ENCODE results near the gene CHPF. TPM values are rescaled to one million over a fixed set of nuclear protein-coding genes. Genes with fewer than 3 reads are reported as not detected.

Gene CHPF
- total RNA-seq, 4 donors from 2014 or later: 19.0 to 122 (median 90.5) TPM

DNA sequence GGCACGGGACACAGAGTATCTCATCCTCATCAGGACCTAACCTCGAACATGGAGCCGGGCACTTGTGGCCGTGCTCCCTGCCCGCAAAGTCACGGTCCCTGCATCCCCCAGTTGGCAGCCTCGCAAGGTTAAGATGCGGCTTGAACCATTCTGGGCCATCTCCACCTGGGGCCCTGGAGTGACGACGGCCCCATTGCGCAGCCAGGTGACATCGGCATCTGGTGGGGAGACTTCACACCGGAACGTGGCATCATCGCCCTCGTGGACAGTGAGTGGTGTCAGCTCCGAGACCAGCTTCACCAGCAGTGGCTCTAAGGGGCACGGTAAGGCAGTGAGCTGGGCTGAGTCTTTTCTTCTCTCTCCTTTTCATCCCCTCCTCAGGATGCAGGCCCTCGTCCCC lies 12.8 kb upstream of the CHPF start:
- Histone ChIP-seq H3K36me3 (no peaks in the 10 kb centered on the region), H3K27ac (no peak overlapping the region), H3K27me3 (no peaks in the 10 kb centered on the region), H3K4me1 (peaks cover 0 to 16% (median 4%) of the 10 kb centered on the region in 4 donors), H3K9me3 (peaks cover 0 to 4% (median 0%) of the 10 kb centered on the region in 4 donors), H3K4me3 (no peak overlapping the region)
- DNase-seq: no peak
- TF ChIP-seq, protein P1, sequence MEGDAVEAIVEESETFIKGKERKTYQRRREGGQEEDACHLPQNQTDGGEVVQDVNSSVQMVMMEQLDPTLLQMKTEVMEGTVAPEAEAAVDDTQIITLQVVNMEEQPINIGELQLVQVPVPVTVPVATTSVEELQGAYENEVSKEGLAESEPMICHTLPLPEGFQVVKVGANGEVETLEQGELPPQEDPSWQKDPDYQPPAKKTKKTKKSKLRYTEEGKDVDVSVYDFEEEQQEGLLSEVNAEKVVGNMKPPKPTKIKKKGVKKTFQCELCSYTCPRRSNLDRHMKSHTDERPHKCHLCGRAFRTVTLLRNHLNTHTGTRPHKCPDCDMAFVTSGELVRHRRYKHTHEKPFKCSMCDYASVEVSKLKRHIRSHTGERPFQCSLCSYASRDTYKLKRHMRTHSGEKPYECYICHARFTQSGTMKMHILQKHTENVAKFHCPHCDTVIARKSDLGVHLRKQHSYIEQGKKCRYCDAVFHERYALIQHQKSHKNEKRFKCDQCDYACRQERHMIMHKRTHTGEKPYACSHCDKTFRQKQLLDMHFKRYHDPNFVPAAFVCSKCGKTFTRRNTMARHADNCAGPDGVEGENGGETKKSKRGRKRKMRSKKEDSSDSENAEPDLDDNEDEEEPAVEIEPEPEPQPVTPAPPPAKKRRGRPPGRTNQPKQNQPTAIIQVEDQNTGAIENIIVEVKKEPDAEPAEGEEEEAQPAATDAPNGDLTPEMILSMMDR (IDR thresholded peaks at IDR 0.05): no peak
- no peak for TF ChIP-seq POLR2A (IDR thresholded peaks at IDR 0.05)

DNA sequence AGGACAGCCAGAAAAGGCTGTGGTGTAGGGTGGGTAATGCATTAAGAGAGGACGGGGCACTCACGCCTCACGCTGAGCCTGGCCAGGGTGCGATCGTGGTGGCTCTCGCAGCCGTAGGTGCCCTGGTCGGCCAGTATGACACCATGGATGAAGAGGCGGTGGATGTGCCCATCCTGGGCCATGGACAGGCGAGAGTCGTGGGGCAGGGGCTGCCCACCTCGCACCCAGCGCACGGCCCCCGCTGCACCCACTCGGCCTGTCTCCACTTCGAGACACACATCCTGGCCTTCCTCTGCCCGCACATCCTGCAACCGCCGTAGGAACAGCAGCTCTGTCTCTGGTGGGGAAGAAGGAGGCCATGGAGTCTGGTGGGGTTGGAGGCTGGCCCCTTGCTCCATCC lies 12.3 kb upstream of the CHPF start:
- H3K9me3 ChIP-seq: peaks cover 0 to 4% (median 0%) of the 10 kb centered on the region in 4 donors
- H3K36me3 ChIP-seq: no peaks in the 10 kb centered on the region
- no peaks in the 10 kb centered on the region for H3K27me3 ChIP-seq
- TF ChIP-seq, protein P1 (IDR thresholded peaks at IDR 0.05): no peak
- no peak for TF ChIP-seq POLR2A (IDR thresholded peaks at IDR 0.05)
- H3K4me1 ChIP-seq: peaks cover 0 to 16% (median 4%) of the 10 kb centered on the region in 4 donors
- no peak for DNase-seq
- H3K27ac ChIP-seq: no peak overlapping the region
- no peak overlapping the region for H3K4me3 ChIP-seq

DNA sequence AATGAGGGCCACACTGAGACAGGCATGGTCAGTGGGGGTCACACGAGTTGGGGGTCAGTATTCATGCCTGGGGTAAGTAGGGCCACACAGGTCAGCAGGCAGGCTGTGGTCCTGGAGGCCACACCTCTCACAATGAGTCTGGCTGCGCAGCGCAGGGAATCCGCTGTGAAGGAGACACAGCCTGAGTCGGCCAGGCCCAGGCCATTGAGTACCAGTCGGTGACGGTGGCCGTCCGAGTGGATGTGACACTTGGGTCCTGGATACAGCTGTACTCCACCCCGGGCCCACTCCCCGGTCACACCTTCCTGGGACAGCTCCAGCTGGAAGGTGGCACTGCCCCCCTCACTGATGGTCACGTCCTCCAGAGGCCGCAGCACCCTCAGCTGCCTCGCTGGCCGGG lies 10.7 kb upstream of the CHPF start:
- Histone ChIP-seq H3K27me3 (no peaks in the 10 kb centered on the region), H3K27ac (no peak overlapping the region), H3K4me1 (peaks cover 0 to 16% (median 4%) of the 10 kb centered on the region in 4 donors), H3K9me3 (peaks cover 0 to 4% (median 0%) of the 10 kb centered on the region in 4 donors), H3K36me3 (no peaks in the 10 kb centered on the region), H3K4me3 (no peak overlapping the region)
- DNase-seq: no peak
- TF ChIP-seq, protein P1 (IDR thresholded peaks at IDR 0.05): no peak
- no peak for TF ChIP-seq POLR2A (IDR thresholded peaks at IDR 0.05)

DNA sequence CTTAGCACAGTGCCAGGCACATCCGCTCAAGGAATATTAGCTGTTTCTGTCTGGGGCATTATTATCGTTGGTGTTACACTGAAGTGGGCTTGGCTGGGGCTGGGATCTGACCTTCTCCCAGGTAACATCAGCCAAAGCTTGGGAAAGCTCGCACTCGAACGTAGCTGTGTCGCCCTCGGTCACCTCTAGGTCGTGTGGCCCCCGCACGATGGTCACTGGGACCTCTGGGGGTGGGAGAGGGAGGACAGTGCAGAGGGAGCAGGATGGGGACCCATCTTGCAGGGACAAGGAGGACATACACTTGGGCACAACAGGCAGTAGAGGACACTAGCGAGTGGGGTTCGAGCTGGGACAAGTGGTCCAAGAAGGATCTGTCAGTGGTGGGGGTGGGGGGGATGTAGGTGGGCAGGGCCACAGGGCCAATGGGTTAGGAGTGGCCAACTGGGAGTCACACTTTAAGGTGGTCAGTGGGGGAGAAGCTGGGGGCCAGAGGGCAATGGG lies 9.9 kb upstream of the CHPF start:
- peaks cover 0 to 16% (median 4%) of the 10 kb centered on the region in 4 donors for H3K4me1 ChIP-seq
- no peak for DNase-seq
- H3K27me3 ChIP-seq: no peaks in the 10 kb centered on the region
- no peaks in the 10 kb centered on the region for H3K36me3 ChIP-seq
- H3K4me3 ChIP-seq: no peak overlapping the region
- H3K27ac ChIP-seq: no peak overlapping the region
- TF ChIP-seq POLR2A (IDR thresholded peaks at IDR 0.05): no peak
- TF ChIP-seq, protein P1 (IDR thresholded peaks at IDR 0.05): no peak
- peaks cover 0 to 4% (median 0%) of the 10 kb centered on the region in 4 donors for H3K9me3 ChIP-seq

DNA sequence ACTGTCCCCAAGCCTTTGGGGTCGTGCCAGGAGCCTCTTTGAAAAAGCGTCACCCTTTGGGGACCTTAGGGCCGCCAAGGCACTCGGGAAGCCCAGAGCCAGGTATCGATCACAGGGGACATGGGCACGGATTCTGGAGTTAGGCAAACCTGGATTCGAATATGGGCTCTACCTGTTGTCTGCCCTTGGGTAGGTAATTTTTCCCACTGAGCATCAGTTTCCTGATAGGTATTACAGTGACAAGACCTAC lies 9.5 kb upstream of the CHPF start:
- H3K27ac ChIP-seq: no peak overlapping the region
- H3K4me1 ChIP-seq: peaks cover 0 to 16% (median 4%) of the 10 kb centered on the region in 4 donors
- peak overlapping the region; percentile 35 to 75 (median 57) for H3K4me3 ChIP-seq
- H3K27me3 ChIP-seq: no peaks in the 10 kb centered on the region
- no peak for DNase-seq
- peaks cover 0 to 4% (median 0%) of the 10 kb centered on the region in 4 donors for H3K9me3 ChIP-seq
- no peaks in the 10 kb centered on the region for H3K36me3 ChIP-seq
- TF ChIP-seq, protein P1 (IDR thresholded peaks at IDR 0.05): no peak
- TF ChIP-seq POLR2A (IDR thresholded peaks at IDR 0.05): no peak

All from Peyer's patch (tissue), 4 donors.